Measurements from ENCODE around the gene CDK19.
A peak's percentile ranks its signal among the peaks of the same experiment; 100 is the strongest.

Gene CDK19

DNA sequence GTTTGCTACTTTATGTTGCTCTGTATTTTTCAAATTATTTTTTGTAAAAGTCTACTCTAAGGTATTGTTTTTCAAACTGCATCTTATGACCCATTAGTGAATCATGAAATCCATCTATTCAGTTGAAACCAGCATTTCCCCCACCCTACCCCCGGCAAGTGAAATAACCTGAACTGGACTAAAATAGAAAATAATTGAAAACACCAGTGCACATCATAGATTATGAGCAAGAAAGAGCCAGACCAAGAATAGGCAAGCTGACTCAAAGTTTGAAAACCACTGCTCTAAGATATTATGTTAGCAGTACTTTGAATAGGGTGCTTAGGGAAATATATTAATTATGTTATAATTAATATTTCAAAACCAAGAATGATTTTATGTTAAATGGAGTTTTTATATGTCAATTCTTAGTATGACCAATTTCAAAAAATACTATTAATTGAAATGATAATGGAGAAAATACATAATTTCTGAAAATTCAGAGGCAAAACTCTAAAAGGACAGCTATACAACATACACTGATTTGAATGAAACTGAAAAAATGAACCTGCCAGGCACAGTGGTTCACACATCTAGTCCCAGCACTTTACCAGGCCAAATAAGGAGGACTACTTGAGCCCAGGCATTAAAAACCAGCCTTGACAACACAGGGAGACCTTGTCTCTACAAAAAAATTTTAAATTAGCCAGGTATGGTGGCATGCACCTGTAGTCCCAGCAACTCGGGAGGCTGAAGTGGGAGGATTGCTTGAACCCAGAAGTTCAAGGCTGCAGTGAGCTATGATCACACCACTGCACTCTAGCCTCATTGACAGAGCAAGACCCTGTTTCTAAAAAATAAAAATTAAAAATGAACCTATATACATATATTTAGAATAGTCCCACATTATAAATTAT is 112.0 kb downstream of the CDK19 start:
- no peaks in the 10 kb centered on the region for H3K4me1 ChIP-seq (ENCODE audit: insufficient read depth, low read length)
- H3K9me3 ChIP-seq (ENCODE audit: insufficient read depth, low read depth, low read length), result no peaks in the 10 kb centered on the region
- H3K9ac ChIP-seq (ENCODE audit: low read depth, low read length), result no peak overlapping the region
- H3K4me3 ChIP-seq (ENCODE audit: low read length), result no peak overlapping the region
- 88% methylated on average over 2 of the region's 2 CpGs for WGBS
- no peaks in the 10 kb centered on the region for H3K27me3 ChIP-seq (ENCODE audit: insufficient read depth, low read length)
- H3K36me3 ChIP-seq (ENCODE audit: insufficient read depth, low read length), result no peaks in the 10 kb centered on the region
- H3K27ac ChIP-seq (ENCODE audit: low read depth, low read length), result no peak overlapping the region

DNA sequence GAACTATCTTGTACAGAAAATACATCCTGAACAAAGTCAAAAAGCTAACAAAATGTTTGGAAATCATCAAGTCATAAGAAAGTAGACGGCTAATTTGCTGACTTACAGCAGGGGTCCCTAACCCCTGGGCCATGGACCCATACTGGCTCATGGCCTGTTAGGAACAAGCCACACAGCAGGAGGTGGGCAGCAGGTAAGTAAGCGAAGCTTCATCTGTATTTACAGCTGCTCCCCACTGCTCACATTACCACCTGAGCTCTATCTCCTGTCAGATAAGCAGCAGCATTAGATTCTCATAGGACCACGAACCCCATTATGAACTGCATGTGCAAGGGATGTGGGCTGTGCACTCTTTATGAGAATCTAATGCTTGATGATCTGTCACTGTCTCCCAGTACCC is 115.5 kb downstream of the CDK19 start:
- 82% methylated on average over 3 of the region's 3 CpGs for WGBS
- Histone ChIP-seq H3K9me3 (ENCODE audit: insufficient read depth, low read depth, low read length) (no peaks in the 10 kb centered on the region), H3K27ac (ENCODE audit: low read depth, low read length) (no peak overlapping the region), H3K9ac (ENCODE audit: low read depth, low read length) (no peak overlapping the region), H3K4me1 (ENCODE audit: insufficient read depth, low read length) (no peaks in the 10 kb centered on the region), H3K36me3 (ENCODE audit: insufficient read depth, low read length) (no peaks in the 10 kb centered on the region), H3K27me3 (ENCODE audit: insufficient read depth, low read length) (no peaks in the 10 kb centered on the region), H3K4me3 (ENCODE audit: low read length) (no peak overlapping the region)

DNA sequence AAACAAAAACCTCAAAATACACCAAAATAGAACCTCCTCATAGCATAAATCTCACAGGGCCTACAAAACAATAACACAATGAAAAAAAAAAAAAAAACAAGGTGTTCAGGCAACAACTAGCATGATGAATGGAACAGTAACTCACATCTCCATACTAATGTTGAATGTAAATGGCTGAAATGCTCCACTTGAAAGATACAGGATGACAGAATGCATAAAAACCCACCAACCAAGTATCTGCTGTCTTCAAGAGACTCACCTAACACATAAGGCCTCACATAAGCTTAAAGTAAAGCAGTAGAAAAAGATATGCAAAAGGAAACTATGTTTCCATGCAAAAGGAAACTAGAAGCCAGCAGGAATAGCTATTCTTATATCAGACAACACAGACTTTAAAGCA is 121.3 kb downstream of the CDK19 start:
- Histone ChIP-seq H3K9me3 (ENCODE audit: insufficient read depth, low read depth, low read length) (no peaks in the 10 kb centered on the region), H3K27ac (ENCODE audit: low read depth, low read length) (no peak overlapping the region), H3K4me1 (ENCODE audit: insufficient read depth, low read length) (peaks cover 11% of the 10 kb centered on the region), H3K4me3 (ENCODE audit: low read length) (no peak overlapping the region), H3K27me3 (ENCODE audit: insufficient read depth, low read length) (no peaks in the 10 kb centered on the region), H3K36me3 (ENCODE audit: insufficient read depth, low read length) (no peaks in the 10 kb centered on the region), H3K9ac (ENCODE audit: low read depth, low read length) (no peak overlapping the region)

DNA sequence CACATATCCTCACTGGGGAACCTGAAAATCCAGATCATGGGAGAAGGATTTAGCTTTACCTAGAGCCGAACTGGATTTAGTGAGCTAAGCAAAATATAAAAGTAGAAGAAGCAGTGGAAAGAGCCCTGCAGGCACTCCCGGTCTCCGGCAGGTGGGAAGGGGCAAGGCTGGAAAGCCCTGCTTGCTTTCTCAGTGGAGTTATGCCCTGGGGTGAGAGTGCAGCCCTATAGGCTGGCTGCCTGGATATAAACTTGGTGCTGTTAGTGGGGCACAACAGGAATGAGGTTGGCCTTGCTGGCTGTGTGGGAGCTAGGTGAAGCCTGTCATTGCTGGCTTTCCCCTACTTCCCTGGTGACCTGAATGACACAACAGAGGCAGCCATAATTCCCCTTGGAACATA is 122.0 kb downstream of the CDK19 start:
- 94% methylated on average over 3 of the region's 3 CpGs for WGBS
- Histone ChIP-seq H3K9me3 (ENCODE audit: insufficient read depth, low read depth, low read length) (no peaks in the 10 kb centered on the region), H3K4me1 (ENCODE audit: insufficient read depth, low read length) (peaks cover 11% of the 10 kb centered on the region), H3K4me3 (ENCODE audit: low read length) (no peak overlapping the region), H3K9ac (ENCODE audit: low read depth, low read length) (no peak overlapping the region), H3K27ac (ENCODE audit: low read depth, low read length) (peak overlapping the region; percentile 21; the same call in 1 of the 2 replicates), H3K27me3 (ENCODE audit: insufficient read depth, low read length) (no peaks in the 10 kb centered on the region), H3K36me3 (ENCODE audit: insufficient read depth, low read length) (no peaks in the 10 kb centered on the region)

DNA sequence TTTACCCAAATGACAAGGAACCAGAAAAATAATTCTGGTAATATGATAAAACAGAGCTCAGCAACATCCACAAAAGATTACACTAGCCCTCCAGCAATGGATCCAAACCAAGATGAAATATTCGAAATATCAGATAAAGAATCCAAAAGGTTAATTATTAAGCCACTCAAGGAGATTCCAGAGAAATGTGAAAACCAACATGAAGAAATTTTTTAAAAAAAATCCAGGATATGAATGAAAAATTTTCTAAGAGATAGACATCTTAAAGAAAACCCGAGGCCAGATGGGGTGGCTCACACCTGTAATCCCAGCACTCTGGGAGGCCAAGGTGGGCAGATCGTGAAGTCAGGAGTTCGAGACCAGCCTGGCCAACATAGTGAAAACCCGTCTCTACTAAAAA is 124.4 kb downstream of the CDK19 start:
- WGBS, result 93% methylated on average over 5 of the region's 5 CpGs
- Histone ChIP-seq H3K4me1 (ENCODE audit: insufficient read depth, low read length) (peaks cover 11% of the 10 kb centered on the region), H3K9ac (ENCODE audit: low read depth, low read length) (no peak overlapping the region), H3K27me3 (ENCODE audit: insufficient read depth, low read length) (no peaks in the 10 kb centered on the region), H3K27ac (ENCODE audit: low read depth, low read length) (no peak overlapping the region), H3K36me3 (ENCODE audit: insufficient read depth, low read length) (no peaks in the 10 kb centered on the region), H3K4me3 (ENCODE audit: low read length) (no peak overlapping the region), H3K9me3 (ENCODE audit: insufficient read depth, low read depth, low read length) (no peaks in the 10 kb centered on the region)

DNA sequence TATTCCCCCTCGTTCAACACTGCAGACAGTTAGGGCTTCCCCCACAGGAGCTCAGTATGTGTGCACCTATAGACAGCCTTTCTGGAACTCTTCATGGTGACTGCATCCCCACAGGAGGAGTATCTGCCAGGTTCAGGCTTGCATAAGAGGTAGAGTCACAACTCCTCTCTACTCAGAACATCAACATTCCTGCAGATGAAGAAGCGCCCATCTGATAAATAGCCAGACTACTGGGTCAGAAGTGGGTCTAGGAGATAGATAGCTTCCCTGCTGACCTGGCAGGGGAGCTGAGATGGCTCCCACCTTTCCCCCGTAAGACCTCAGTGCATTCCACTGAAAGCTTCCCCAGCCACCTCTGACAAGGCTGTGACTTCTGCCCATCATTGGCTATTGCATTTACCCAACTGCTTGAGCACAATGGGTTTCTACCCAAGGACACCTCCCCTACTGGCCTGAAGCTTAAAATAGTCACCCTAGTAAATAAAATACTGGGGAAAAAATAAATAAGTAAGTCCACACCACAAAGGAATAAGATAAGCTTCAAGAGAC is 125.1 kb downstream of the CDK19 start:
- Histone ChIP-seq H3K9me3 (ENCODE audit: insufficient read depth, low read depth, low read length) (no peaks in the 10 kb centered on the region), H3K4me3 (ENCODE audit: low read length) (no peak overlapping the region), H3K27ac (ENCODE audit: low read depth, low read length) (no peak overlapping the region), H3K27me3 (ENCODE audit: insufficient read depth, low read length) (no peaks in the 10 kb centered on the region), H3K4me1 (ENCODE audit: insufficient read depth, low read length) (peaks cover 11% of the 10 kb centered on the region), H3K36me3 (ENCODE audit: insufficient read depth, low read length) (no peaks in the 10 kb centered on the region), H3K9ac (ENCODE audit: low read depth, low read length) (no peak overlapping the region)
- 81% methylated on average over 3 of the region's 3 CpGs for WGBS

DNA sequence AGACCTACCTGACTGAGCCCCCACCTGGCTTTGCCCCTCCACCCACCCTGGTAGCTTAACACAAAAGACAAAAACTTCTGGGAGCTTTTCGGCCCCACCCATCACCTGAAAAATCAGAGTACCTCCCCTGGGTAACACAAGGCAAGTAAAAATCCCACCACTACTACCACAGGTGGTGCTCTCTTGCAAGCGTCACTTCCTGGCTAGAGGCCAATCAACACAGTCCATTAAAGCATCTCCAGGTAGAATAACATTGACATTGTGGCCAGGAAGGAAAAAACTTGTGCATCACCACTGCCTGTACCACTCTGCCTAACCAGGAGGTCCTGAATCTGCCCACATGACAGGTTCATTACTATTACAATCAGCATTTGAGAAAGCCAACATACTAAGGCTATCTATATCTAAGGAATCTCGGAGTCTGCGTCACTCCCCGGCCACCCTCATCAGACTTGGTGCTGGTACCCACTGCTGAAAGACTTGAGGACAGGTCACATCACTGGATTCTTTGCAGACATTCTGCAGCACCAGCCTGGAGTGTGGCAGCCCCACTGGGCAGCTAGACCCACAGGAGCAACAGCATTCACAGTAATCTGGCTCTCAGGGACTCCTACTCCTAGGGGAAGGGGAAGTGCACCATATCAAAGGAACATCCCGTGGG is 125.9 kb downstream of the CDK19 start:
- Histone ChIP-seq H3K27me3 (ENCODE audit: insufficient read depth, low read length) (no peaks in the 10 kb centered on the region), H3K4me1 (ENCODE audit: insufficient read depth, low read length) (peaks cover 11% of the 10 kb centered on the region), H3K9ac (ENCODE audit: low read depth, low read length) (no peak overlapping the region), H3K4me3 (ENCODE audit: low read length) (no peak overlapping the region), H3K36me3 (ENCODE audit: insufficient read depth, low read length) (no peaks in the 10 kb centered on the region), H3K27ac (ENCODE audit: low read depth, low read length) (no peak overlapping the region), H3K9me3 (ENCODE audit: insufficient read depth, low read depth, low read length) (no peaks in the 10 kb centered on the region)
- 89% methylated on average over 6 of the region's 6 CpGs for WGBS

DNA sequence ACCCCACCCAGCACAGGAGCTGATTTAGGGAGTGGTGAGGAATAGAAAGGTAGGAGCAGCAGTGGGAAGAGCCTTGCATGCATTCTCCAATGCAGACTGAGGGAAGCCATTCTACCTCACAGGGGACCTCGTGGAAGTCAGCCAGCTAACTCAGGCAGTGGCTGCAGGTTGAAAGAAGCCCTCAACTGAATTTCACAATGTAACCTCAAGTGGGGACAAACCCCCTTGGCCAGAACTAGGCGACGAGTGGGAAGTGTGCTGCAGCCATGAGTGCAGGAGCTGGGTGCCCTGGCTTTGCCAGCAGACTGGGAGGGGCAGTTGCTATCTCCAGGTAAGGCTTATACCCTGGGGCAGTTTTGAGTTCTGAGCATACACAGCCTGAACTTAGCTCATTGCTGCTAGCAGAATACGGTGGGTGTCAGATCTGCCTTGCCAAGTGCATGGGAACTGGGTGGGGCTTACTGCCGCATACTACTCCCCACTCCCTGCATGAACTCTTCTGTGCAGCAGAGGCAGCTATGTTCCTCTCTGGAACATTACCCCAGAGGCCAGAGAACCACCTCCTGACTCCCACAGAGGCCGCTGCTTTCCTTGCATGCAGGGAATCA is 126.5 kb downstream of the CDK19 start:
- WGBS, result 85% methylated on average over 6 of the region's 6 CpGs
- H3K27ac ChIP-seq (ENCODE audit: low read depth, low read length), result no peak overlapping the region
- H3K27me3 ChIP-seq (ENCODE audit: insufficient read depth, low read length), result no peaks in the 10 kb centered on the region
- H3K9me3 ChIP-seq (ENCODE audit: insufficient read depth, low read depth, low read length), result no peaks in the 10 kb centered on the region
- H3K36me3 ChIP-seq (ENCODE audit: insufficient read depth, low read length), result no peaks in the 10 kb centered on the region
- no peak overlapping the region for H3K9ac ChIP-seq (ENCODE audit: low read depth, low read length)
- peaks cover 6% of the 10 kb centered on the region for H3K4me1 ChIP-seq (ENCODE audit: insufficient read depth, low read length)
- no peak overlapping the region for H3K4me3 ChIP-seq (ENCODE audit: low read length)

DNA sequence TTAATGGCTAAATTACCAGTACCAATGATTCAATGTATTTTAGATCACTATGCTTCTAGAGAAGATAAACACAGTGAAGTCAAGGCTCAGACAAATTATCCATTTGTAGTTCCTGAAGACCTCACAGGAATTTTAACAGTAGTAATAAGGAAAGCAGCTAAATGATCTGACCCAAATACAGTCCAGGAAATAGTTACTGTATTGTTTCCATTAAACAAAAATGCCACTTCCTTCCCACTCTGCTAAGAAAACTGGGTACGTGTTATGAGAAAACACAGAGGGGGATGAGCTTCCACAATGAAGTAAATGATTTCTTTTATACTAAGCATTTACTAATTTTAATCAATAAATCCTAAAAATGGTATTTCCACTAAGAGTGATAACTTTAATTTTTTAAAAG is 127.9 kb downstream of the CDK19 start:
- H3K9me3 ChIP-seq (ENCODE audit: insufficient read depth, low read depth, low read length), result no peaks in the 10 kb centered on the region
- H3K27ac ChIP-seq (ENCODE audit: low read depth, low read length), result no peak overlapping the region
- H3K36me3 ChIP-seq (ENCODE audit: insufficient read depth, low read length), result no peaks in the 10 kb centered on the region
- no peak overlapping the region for H3K9ac ChIP-seq (ENCODE audit: low read depth, low read length)
- no peaks in the 10 kb centered on the region for H3K4me1 ChIP-seq (ENCODE audit: insufficient read depth, low read length)
- no peak overlapping the region for H3K4me3 ChIP-seq (ENCODE audit: low read length)
- no CpG with 5 or more reads among the region's 1 CpG for WGBS
- H3K27me3 ChIP-seq (ENCODE audit: insufficient read depth, low read length), result no peaks in the 10 kb centered on the region

DNA sequence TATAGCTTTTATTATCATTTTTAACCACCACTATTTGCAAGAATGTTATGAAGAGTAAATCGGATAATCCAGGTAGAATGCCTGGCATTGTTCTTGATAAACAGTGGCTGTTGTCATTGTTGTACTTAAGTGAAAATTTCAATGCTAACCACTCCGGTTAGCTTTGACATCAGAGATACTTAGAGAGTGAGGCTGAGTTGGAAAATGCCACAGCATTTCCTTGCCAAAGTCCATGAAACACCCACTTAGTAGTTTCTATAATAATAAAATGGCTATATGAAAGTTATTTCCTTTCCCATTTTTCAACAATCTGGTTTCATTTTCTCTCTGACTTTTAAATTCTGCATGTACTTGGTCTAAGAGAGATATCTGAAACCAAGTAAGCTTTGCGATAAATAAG is 132.0 kb downstream of the CDK19 start:
- WGBS, result 96% methylated on average over 2 of the region's 3 CpGs
- no peak overlapping the region for H3K4me3 ChIP-seq (ENCODE audit: low read length)
- H3K9ac ChIP-seq (ENCODE audit: low read depth, low read length), result no peak overlapping the region
- no peaks in the 10 kb centered on the region for H3K4me1 ChIP-seq (ENCODE audit: insufficient read depth, low read length)
- no peak overlapping the region for H3K27ac ChIP-seq (ENCODE audit: low read depth, low read length)
- H3K27me3 ChIP-seq (ENCODE audit: insufficient read depth, low read length), result no peaks in the 10 kb centered on the region
- no peaks in the 10 kb centered on the region for H3K9me3 ChIP-seq (ENCODE audit: insufficient read depth, low read depth, low read length)
- no peaks in the 10 kb centered on the region for H3K36me3 ChIP-seq (ENCODE audit: insufficient read depth, low read length)

DNA sequence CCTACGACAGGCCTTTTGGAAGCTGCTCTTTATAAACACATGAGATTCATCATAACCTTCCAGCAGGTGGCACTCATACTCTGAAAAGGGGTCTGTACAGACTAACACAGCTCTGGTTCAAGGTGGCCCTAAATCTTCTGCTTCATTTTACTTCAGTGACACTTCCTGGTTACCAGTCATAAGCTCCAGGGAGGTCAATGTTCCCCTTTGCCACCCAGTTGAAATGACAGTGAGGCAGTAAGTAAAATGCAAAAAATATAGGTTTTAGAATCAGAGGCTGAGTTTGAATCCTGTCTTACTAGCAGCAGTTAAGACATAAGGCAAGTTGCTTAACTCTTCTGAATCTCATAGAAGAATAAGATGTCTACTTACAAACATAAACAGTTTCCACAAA is 132.8 kb downstream of the CDK19 start:
- H3K4me3 ChIP-seq (ENCODE audit: low read length), result no peak overlapping the region
- no peak overlapping the region for H3K27ac ChIP-seq (ENCODE audit: low read depth, low read length)
- H3K36me3 ChIP-seq (ENCODE audit: insufficient read depth, low read length), result no peaks in the 10 kb centered on the region
- no peaks in the 10 kb centered on the region for H3K27me3 ChIP-seq (ENCODE audit: insufficient read depth, low read length)
- 68% methylated on average over 1 of the region's 1 CpG for WGBS
- no peaks in the 10 kb centered on the region for H3K4me1 ChIP-seq (ENCODE audit: insufficient read depth, low read length)
- H3K9ac ChIP-seq (ENCODE audit: low read depth, low read length), result no peak overlapping the region
- no peaks in the 10 kb centered on the region for H3K9me3 ChIP-seq (ENCODE audit: insufficient read depth, low read depth, low read length)

All from HUES64 (cell line).